Measurements from ENCODE around the gene CLDN5. TPM values are rescaled to one million over a fixed set of nuclear protein-coding genes. Genes with fewer than 3 reads are reported as not detected.

Gene CLDN5
- total RNA-seq, 4 donors from 2014 or later: 22.1 to 112 (median 56.8) TPM

DNA sequence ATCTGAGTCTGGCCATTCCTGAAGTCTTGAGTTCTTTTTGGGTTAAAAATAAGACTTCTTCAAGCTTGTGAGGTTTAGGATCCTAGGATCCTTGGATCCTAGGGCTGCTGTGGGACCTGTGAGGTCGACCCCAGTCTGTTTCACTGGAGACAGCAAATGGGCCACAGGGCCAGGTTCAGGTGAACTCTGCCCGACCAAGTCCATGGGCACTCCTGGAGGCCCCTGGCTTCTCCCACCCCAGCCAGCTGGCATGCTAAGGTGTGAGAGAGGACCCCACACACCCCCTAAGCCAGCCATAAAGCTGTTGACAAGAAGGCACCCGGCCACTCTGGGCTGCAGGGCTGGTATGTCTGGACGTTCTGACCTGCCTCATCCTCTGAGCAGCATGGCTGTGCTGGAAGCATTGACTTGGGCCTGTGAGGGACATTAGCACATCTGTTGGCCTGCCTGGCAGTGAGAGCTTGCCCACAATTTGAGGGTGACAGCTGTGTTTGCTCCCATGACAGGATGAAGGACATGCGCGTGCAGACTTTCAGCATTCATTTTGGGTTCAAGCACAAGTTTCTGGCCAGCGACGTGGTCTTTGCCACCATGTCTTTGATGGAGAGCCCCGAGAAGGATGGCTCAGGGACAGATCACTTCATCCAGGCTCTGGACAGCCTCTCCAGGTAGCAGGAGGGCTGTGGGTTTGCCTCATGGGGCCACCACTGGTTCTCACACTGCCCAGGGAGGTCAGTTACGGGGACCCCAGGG lies 16.0 kb downstream of the CLDN5 start:
- WGBS: 100% methylated on average over 3 of the region's 10 CpGs
- H3K27ac ChIP-seq: no peak overlapping the region

GRCh38 chr22:19507534-19507861 lies 16.7 kb downstream of the CLDN5 start:
- no peak for DNase-seq (ENCODE audit: low spot score in 2 of 2)
- WGBS: 93% methylated on average over 4 of the region's 4 CpGs
- no peak overlapping the region for H3K27ac ChIP-seq
- H3K4me3 ChIP-seq: no peak overlapping the region
- H3K27me3 ChIP-seq: no peaks in the 10 kb centered on the region
- no peaks in the 10 kb centered on the region for H3K9me3 ChIP-seq
- TF ChIP-seq POLR2A (IDR thresholded peaks at IDR 0.05): no peak
- no peak for TF ChIP-seq EP300 (IDR thresholded peaks at IDR 0.05)
- no peak for TF ChIP-seq CTCF (IDR thresholded peaks at IDR 0.05)
- no peak for TF ChIP-seq POLR2AphosphoS5 (IDR thresholded peaks at IDR 0.05)
- H3K36me3 ChIP-seq: no peaks in the 10 kb centered on the region
- H3K4me1 ChIP-seq: no peaks in the 10 kb centered on the region

More for the DNA sequence above, 16.0 kb downstream of the CLDN5 start:
- Histone ChIP-seq H3K4me3 (no peak overlapping the region), H3K27me3 (no peaks in the 10 kb centered on the region), H3K9me3 (no peaks in the 10 kb centered on the region), H3K36me3 (no peaks in the 10 kb centered on the region), H3K4me1 (no peaks in the 10 kb centered on the region)
- no peak for DNase-seq (ENCODE audit: low spot score in 2 of 2)
- TF ChIP-seq POLR2A (IDR thresholded peaks at IDR 0.05) (no peak), EP300 (IDR thresholded peaks at IDR 0.05) (no peak), POLR2AphosphoS5 (IDR thresholded peaks at IDR 0.05) (no peak), CTCF (IDR thresholded peaks at IDR 0.05) (no peak)

DNA sequence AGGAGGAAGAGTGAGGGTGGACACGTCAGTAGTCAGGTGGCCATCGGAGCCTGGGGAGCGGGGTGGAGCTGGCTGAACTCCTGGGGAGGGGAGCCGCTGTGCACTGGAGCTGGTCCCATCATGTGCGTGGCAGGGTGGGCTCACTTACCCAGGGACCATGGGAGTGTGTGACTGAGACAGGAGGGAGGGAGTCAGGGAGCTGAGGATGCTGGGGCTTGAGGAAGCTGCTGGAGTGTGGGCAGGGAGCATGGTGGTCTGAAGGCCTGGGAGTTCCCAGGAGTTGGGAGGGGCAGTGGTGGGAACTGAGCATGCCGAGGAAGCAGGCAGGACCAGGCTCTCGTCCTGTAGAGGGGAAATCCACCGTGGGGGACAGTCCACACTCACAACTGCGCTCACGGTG lies 18.0 kb downstream of the CLDN5 start:
- H3K9me3 ChIP-seq: no peaks in the 10 kb centered on the region
- TF ChIP-seq EP300 (IDR thresholded peaks at IDR 0.05) (no peak), POLR2A (IDR thresholded peaks at IDR 0.05) (no peak), POLR2AphosphoS5 (IDR thresholded peaks at IDR 0.05) (no peak), CTCF (IDR thresholded peaks at IDR 0.05) (no peak)
- H3K36me3 ChIP-seq: no peaks in the 10 kb centered on the region
- H3K27ac ChIP-seq: no peak overlapping the region
- H3K4me3 ChIP-seq: no peak overlapping the region
- H3K4me1 ChIP-seq: no peaks in the 10 kb centered on the region
- WGBS: 94% methylated on average over 10 of the region's 10 CpGs
- no peak for DNase-seq (ENCODE audit: low spot score in 2 of 2)
- H3K27me3 ChIP-seq: no peaks in the 10 kb centered on the region

DNA sequence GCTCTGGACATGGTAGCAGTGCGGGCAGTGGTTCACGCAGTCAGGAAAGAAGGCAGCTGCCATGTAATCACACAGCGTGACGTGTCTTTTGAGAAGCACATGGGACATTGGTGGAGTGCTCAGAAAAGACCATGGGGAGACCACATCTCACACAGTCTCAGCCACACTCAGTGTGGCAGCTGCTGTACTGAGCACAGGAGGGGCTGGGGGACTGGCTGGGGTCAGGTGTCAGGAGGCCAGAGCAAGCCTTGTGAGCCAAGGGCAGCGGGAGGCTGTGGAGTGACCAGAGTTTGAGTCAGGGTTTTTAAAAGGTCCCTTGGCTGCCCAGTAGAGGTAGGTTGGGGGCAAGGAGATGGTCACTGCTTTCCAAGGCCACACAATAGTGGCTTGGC lies 18.5 kb downstream of the CLDN5 start:
- no peak for DNase-seq (ENCODE audit: low spot score in 2 of 2)
- H3K4me1 ChIP-seq: no peaks in the 10 kb centered on the region
- H3K4me3 ChIP-seq: no peak overlapping the region
- H3K27ac ChIP-seq: no peak overlapping the region
- no peaks in the 10 kb centered on the region for H3K9me3 ChIP-seq
- no peak for TF ChIP-seq CTCF (IDR thresholded peaks at IDR 0.05)
- 98% methylated on average over 5 of the region's 5 CpGs for whole genome bisulfite sequencing
- H3K36me3 ChIP-seq: no peaks in the 10 kb centered on the region
- no peaks in the 10 kb centered on the region for H3K27me3 ChIP-seq

DNA sequence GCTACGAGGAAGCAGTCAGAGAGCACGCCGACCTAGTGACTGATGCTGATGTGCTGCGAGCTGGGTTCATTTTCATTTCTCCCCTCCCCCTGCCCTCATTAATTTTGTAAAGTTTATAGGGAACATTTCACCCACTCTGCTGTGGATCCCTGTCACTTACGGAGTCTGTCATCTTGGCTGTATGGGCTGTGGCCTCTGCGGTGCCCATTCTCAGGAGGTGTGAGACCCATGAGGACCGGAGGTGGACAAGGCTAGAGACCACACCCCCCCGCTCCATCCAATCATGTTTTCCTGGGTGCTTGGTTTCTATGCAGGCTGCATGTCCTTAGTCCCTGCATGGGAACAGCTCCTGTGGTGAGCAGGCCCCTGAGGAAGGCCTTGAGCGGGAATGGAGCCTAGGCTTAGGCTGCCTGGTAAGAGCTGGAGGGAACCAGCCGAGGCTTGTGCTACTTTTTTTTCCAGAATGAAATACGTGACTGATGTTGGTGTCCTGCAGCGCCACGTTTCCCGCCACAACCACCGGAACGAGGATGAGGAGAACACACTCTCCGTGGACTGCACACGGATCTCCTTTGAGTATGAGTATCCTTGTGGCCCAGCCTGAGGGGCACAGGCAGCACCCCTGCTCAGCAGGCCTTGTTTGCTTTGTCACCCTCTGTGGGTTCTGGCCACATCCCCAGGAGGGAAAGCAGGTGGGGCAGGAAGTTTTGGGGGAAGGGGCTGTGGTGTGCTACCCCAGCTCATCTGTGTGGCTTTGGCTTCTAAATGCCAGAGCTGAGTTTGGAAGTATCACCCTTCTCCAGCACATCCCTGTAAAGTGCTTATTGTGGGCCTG lies 19.1 kb downstream of the CLDN5 start:
- TF ChIP-seq CTCF (IDR thresholded peaks at IDR 0.05) (no peak), POLR2A (IDR thresholded peaks at IDR 0.05) (no peak), EP300 (IDR thresholded peaks at IDR 0.05) (no peak), POLR2AphosphoS5 (IDR thresholded peaks at IDR 0.05) (no peak)
- WGBS: 89% methylated on average over 16 of the region's 18 CpGs
- DNase-seq (ENCODE audit: low spot score in 2 of 2): no peak
- H3K4me3 ChIP-seq: no peak overlapping the region
- H3K36me3 ChIP-seq: no peaks in the 10 kb centered on the region
- no peaks in the 10 kb centered on the region for H3K4me1 ChIP-seq
- H3K9me3 ChIP-seq: no peaks in the 10 kb centered on the region
- H3K27me3 ChIP-seq: no peaks in the 10 kb centered on the region
- no peak overlapping the region for H3K27ac ChIP-seq

All from suprapubic skin (tissue), 4 donors.